SU-DHL-6 (cell line): ENCODE measurements around the gene GATC.

Experiments
- H2AFZ ChIP-seq: fragments of 200-600 bp; sonication (generic); 2 replicates; pipeline ENCODE4 v1.6.1; 2014; ENCODE audit warnings: low read depth, mild to moderate bottlenecking, moderate library complexity, mixed read lengths, antibody characterized with exemption, low read length; ENCODE audit not compliant: severe bottlenecking
- H3F3A ChIP-seq: fragments of 200-600 bp; shearing (Covaris generic); 2 replicates; pipeline ENCODE4 v1.6.0; 2016; ENCODE audit warnings: antibody characterized with exemption, mild to moderate bottlenecking; ENCODE audit not compliant: insufficient read depth
- H3K27ac ChIP-seq: fragments of 200-600 bp; sonication (generic); 2 replicates; pipeline ENCODE4 v1.5.1; 2016; ENCODE audit warnings: low read depth, mild to moderate bottlenecking, low read length, moderate library complexity, mixed read lengths
- H3K27me3 ChIP-seq: fragments of 200-600 bp; sonication (generic), shearing (Covaris generic); 2 replicates; pipeline ENCODE4 v1.6.0; 2014; ENCODE audit warnings: mild to moderate bottlenecking, low read length
- H3K36me3 ChIP-seq: fragments of 200-600 bp; sonication (generic); 2 replicates; pipeline ENCODE4 v1.6.1; 2014; ENCODE audit warnings: mild to moderate bottlenecking, low read length, mixed read lengths
- H3K4me2 ChIP-seq: fragments of 300-600, 200-600 bp; shearing (Covaris generic), sonication (generic); 2 replicates; pipeline ENCODE4 v1.6.0; 2014; ENCODE audit warnings: low read length, low read depth, mild to moderate bottlenecking; ENCODE audit not compliant: poor library complexity, severe bottlenecking
- H3K4me3 ChIP-seq: fragments of 200-600 bp; sonication (generic); 2 replicates; pipeline ENCODE4 v1.5.1; 2014; ENCODE audit warnings: antibody characterized with exemption, low read length, mild to moderate bottlenecking, mixed read lengths; ENCODE audit not compliant: insufficient read depth, poor library complexity, severe bottlenecking
- H3K79me2 ChIP-seq: fragments of 200-600 bp; sonication (generic); 2 replicates; pipeline ENCODE4 v1.6.1; 2014; ENCODE audit warnings: mild to moderate bottlenecking, low read length, moderate library complexity; ENCODE audit not compliant: insufficient read depth
- H3K9ac ChIP-seq: fragments of 200-600 bp; sonication (generic); 2 replicates; pipeline ENCODE4 v1.7.0; 2014; ENCODE audit warnings: mild to moderate bottlenecking, low read length
- H3K9me2 ChIP-seq: fragments of 200-600 bp; sonication (generic); replicated peaks from 2 replicates; pipeline ENCODE4 v1.6.1; 2014; ENCODE audit warnings: low read length; ENCODE audit not compliant: insufficient read depth
- H3K9me3 ChIP-seq: fragments of 200-600 bp; sonication (generic); 2 replicates; pipeline ENCODE4 v1.6.1; 2014; ENCODE audit warnings: low read length, mixed read lengths; ENCODE audit not compliant: insufficient read depth
- H4K20me1 ChIP-seq: fragments of 200-600 bp; sonication (generic); 2 replicates; pipeline ENCODE4 v1.6.1; 2014; ENCODE audit warnings: low read depth, mild to moderate bottlenecking, antibody characterized with exemption, low read length, moderate library complexity, mixed read lengths
- EZH2phosphoT487 ChIP-seq: fragments of 200-600 bp; sonication (generic), shearing (Covaris generic); conservative IDR thresholded peaks from 2 replicates; pipeline ENCODE4 v1.6.1; 2018; ENCODE audit warnings: mild to moderate bottlenecking, antibody characterized with exemption, low read length, moderate library complexity, mixed read lengths
- TF ChIP-seq, protein P1 (sequence below): fragments of 200-600 bp; sonication (generic); IDR thresholded peaks from one replicate; pipeline ENCODE4 v1.5.1; 2017; ENCODE audit warnings: antibody characterized with exemption, mild to moderate bottlenecking, low read length, moderate library complexity; ENCODE audit not compliant: insufficient read depth, poor library complexity, severe bottlenecking

Gene GATC

GRCh38 chr12:120406553-120406952, 39.7 kb upstream of the GATC start:
- Histone ChIP-seq H3K27me3 (no peaks in the 10 kb centered on the region), H3K4me2 (no peak overlapping the region), H3F3A (no peaks in the 10 kb centered on the region), H2AFZ (no peak overlapping the region), H3K9me3 (no peaks in the 10 kb centered on the region), H3K9me2 (no peaks in the 10 kb centered on the region), H3K36me3 (no peaks in the 10 kb centered on the region), H3K27ac (no peak overlapping the region), H4K20me1 (no peaks in the 10 kb centered on the region), H3K9ac (no peak overlapping the region), H3K4me3 (no peak overlapping the region), H3K79me2 (no peaks in the 10 kb centered on the region)
- TF ChIP-seq, protein P1, sequence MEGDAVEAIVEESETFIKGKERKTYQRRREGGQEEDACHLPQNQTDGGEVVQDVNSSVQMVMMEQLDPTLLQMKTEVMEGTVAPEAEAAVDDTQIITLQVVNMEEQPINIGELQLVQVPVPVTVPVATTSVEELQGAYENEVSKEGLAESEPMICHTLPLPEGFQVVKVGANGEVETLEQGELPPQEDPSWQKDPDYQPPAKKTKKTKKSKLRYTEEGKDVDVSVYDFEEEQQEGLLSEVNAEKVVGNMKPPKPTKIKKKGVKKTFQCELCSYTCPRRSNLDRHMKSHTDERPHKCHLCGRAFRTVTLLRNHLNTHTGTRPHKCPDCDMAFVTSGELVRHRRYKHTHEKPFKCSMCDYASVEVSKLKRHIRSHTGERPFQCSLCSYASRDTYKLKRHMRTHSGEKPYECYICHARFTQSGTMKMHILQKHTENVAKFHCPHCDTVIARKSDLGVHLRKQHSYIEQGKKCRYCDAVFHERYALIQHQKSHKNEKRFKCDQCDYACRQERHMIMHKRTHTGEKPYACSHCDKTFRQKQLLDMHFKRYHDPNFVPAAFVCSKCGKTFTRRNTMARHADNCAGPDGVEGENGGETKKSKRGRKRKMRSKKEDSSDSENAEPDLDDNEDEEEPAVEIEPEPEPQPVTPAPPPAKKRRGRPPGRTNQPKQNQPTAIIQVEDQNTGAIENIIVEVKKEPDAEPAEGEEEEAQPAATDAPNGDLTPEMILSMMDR = no peak
- TF ChIP-seq EZH2phosphoT487 = no peak

GRCh38 chr12:120408771-120409170, 37.5 kb upstream of the GATC start:
- H4K20me1 ChIP-seq = no peaks in the 10 kb centered on the region

GRCh38 chr12:120412421-120412820, 33.8 kb upstream of the GATC start:
- H2AFZ ChIP-seq = no peak overlapping the region
- H3K27me3 ChIP-seq = no peaks in the 10 kb centered on the region
- TF ChIP-seq, protein P1 = no peak
- no peak for TF ChIP-seq EZH2phosphoT487
- no peak overlapping the region for H3K4me2 ChIP-seq
- no peaks in the 10 kb centered on the region for H4K20me1 ChIP-seq
- H3K27ac ChIP-seq = no peak overlapping the region
- no peaks in the 10 kb centered on the region for H3F3A ChIP-seq
- H3K9me2 ChIP-seq = no peaks in the 10 kb centered on the region
- H3K9me3 ChIP-seq = no peaks in the 10 kb centered on the region
- H3K36me3 ChIP-seq = no peaks in the 10 kb centered on the region
- no peaks in the 10 kb centered on the region for H3K79me2 ChIP-seq
- no peak overlapping the region for H3K9ac ChIP-seq
- H3K4me3 ChIP-seq = no peak overlapping the region

More at GRCh38 chr12:120408771-120409170, 37.5 kb upstream of the GATC start:
- Histone ChIP-seq H2AFZ (no peak overlapping the region), H3K4me3 (no peak overlapping the region), H3F3A (no peaks in the 10 kb centered on the region), H3K9me3 (no peaks in the 10 kb centered on the region), H3K9me2 (no peaks in the 10 kb centered on the region), H3K4me2 (no peak overlapping the region), H3K27me3 (no peaks in the 10 kb centered on the region), H3K79me2 (no peaks in the 10 kb centered on the region), H3K9ac (no peak overlapping the region), H3K36me3 (no peaks in the 10 kb centered on the region), H3K27ac (no peak overlapping the region)
- no peak for TF ChIP-seq EZH2phosphoT487
- TF ChIP-seq, protein P1 = no peak
